ENCODE data around the gene DENND2D. TPM values are rescaled to one million over a fixed set of nuclear protein-coding genes. Genes with fewer than 3 reads are reported as not detected.

Gene DENND2D
- total and polyA plus RNA-seq, 9 of the 15 experiments (the other 6 are each of a cell fraction or from before 2014, with no cell fraction given): 0.08 to 0.44 (median 0.13) TPM; not detected in 6

DNA sequence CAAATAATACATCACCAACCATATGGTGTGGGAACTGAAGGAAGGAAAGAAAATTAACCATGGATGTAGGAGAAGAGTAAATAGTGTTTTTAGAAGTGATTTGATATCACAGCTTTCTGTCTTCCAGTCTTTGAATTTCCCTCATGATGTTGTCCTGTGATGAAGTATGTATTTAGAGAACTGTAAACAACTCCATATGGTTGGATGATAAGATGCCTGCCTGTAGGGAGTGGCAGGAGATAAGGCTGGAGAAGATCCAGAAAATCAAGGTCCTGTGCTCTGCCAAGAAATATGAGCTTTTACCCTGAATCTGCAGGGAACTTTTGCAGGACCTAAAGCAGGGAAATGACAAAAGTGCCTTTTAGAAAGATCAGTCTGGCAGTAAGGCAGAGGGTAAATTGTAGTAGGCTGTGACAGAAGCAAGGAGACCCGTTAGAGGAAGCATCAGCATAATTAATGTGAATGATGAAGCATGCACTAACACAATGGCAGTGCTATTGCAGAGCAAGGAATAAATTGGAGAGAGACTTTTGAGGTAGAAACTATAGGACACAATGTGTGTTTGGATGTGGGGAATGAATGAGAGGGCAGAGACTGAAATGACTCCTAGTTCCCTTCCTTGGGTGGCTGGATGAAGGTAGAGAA lies 38.5 kb downstream of the DENND2D start (continued):
- TF ChIP-seq STAT5A (IDR thresholded peaks at IDR 0.05; ENCODE audit: borderline replicate concordance, low read length) (peak; percentile 91), ZNF696 (CRISPR knock-in tag; conservative IDR thresholded peaks at IDR 0.05) (0 out of 2 replicates have a peak, but pooled peaks have one; percentile 61), ARID1B (IDR thresholded peaks at IDR 0.05) (peak; percentile 99), NR4A1 (CRISPR knock-in tag; IDR thresholded peaks at IDR 0.05) (no peak), NR4A1 (tag; IDR thresholded peaks at IDR 0.05) (peak; percentile 93), ZNF79 (CRISPR knock-in tag; IDR thresholded peaks at IDR 0.05; ENCODE audit: low read depth) (peak; percentile 72), CBFA2T2 (conservative IDR thresholded peaks at IDR 0.05) (peak; percentile 97), GTF2A2 (tag; IDR thresholded peaks at IDR 0.05) (no peak), BRF1 (IDR thresholded peaks at IDR 0.05; ENCODE audit: borderline replicate concordance, extremely low read depth, insufficient read length) (no peak), MYC (IDR thresholded peaks at IDR 0.05; ENCODE audit: low read depth, low read length) (peak; percentile 66), MYC (CRISPR knock-in tag; IDR thresholded peaks at IDR 0.05; ENCODE audit: borderline replicate concordance, low read depth) (no peak), FOXA1 (IDR thresholded peaks at IDR 0.05; ENCODE audit: borderline replicate concordance) (peak; percentile 56), SMAD1 (IDR thresholded peaks at IDR 0.05; ENCODE audit: low read depth, low read length, partially characterized antibody) (peak; percentile 98), EWSR1 (IDR thresholded peaks at IDR 0.05; ENCODE audit: borderline replicate concordance, low read depth, partially characterized antibody) (no peak), NFIC (IDR thresholded peaks at IDR 0.05) (peak; percentile 99), ZNF232 (CRISPR knock-in tag; IDR thresholded peaks at IDR 0.05) (no peak)
- TF ChIP-seq, protein P1, sequence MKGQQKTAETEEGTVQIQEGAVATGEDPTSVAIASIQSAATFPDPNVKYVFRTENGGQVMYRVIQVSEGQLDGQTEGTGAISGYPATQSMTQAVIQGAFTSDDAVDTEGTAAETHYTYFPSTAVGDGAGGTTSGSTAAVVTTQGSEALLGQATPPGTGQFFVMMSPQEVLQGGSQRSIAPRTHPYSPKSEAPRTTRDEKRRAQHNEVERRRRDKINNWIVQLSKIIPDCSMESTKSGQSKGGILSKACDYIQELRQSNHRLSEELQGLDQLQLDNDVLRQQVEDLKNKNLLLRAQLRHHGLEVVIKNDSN (CRISPR knock-in tag; IDR thresholded peaks at IDR 0.05): no peak
- TF ChIP-seq, protein P2, sequence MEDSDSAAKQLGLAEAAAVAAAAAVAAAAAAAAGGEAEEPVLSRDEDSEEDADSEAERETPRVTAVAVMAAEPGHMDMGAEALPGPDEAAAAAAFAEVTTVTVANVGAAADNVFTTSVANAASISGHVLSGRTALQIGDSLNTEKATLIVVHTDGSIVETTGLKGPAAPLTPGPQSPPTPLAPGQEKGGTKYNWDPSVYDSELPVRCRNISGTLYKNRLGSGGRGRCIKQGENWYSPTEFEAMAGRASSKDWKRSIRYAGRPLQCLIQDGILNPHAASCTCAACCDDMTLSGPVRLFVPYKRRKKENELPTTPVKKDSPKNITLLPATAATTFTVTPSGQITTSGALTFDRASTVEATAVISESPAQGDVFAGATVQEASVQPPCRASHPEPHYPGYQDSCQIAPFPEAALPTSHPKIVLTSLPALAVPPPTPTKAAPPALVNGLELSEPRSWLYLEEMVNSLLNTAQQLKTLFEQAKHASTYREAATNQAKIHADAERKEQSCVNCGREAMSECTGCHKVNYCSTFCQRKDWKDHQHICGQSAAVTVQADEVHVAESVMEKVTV (CRISPR knock-in tag; IDR thresholded peaks at IDR 0.05): peak; percentile 63; the same call in 1 of the 2 replicates
- TF ChIP-seq, protein P3, sequence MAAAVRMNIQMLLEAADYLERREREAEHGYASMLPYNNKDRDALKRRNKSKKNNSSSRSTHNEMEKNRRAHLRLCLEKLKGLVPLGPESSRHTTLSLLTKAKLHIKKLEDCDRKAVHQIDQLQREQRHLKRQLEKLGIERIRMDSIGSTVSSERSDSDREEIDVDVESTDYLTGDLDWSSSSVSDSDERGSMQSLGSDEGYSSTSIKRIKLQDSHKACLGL (CRISPR knock-in tag; IDR thresholded peaks at IDR 0.05; ENCODE audit: borderline replicate concordance, poor library complexity, severe bottlenecking): peak; percentile 19
- TF ChIP-seq, protein P4, sequence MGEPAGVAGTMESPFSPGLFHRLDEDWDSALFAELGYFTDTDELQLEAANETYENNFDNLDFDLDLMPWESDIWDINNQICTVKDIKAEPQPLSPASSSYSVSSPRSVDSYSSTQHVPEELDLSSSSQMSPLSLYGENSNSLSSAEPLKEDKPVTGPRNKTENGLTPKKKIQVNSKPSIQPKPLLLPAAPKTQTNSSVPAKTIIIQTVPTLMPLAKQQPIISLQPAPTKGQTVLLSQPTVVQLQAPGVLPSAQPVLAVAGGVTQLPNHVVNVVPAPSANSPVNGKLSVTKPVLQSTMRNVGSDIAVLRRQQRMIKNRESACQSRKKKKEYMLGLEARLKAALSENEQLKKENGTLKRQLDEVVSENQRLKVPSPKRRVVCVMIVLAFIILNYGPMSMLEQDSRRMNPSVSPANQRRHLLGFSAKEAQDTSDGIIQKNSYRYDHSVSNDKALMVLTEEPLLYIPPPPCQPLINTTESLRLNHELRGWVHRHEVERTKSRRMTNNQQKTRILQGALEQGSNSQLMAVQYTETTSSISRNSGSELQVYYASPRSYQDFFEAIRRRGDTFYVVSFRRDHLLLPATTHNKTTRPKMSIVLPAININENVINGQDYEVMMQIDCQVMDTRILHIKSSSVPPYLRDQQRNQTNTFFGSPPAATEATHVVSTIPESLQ (CRISPR knock-in tag; IDR thresholded peaks at IDR 0.05): no peak
- TF ChIP-seq, protein P5, sequence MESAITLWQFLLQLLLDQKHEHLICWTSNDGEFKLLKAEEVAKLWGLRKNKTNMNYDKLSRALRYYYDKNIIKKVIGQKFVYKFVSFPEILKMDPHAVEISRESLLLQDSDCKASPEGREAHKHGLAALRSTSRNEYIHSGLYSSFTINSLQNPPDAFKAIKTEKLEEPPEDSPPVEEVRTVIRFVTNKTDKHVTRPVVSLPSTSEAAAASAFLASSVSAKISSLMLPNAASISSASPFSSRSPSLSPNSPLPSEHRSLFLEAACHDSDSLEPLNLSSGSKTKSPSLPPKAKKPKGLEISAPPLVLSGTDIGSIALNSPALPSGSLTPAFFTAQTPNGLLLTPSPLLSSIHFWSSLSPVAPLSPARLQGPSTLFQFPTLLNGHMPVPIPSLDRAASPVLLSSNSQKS (CRISPR knock-in tag; IDR thresholded peaks at IDR 0.05): peak; percentile 27; the same call in 1 of the 2 replicates
- TF ChIP-seq, protein P6, sequence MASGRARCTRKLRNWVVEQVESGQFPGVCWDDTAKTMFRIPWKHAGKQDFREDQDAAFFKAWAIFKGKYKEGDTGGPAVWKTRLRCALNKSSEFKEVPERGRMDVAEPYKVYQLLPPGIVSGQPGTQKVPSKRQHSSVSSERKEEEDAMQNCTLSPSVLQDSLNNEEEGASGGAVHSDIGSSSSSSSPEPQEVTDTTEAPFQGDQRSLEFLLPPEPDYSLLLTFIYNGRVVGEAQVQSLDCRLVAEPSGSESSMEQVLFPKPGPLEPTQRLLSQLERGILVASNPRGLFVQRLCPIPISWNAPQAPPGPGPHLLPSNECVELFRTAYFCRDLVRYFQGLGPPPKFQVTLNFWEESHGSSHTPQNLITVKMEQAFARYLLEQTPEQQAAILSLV (tag; IDR thresholded peaks at IDR 0.05): no peak

All from K562 (cell line).